GM12874 (cell line): ENCODE results near the gene MORN1.

Experiments
- CTCF ChIP-seq: IDR thresholded peaks from 2 replicates; pipeline ENCODE4 v1.5.1; 2011; ENCODE audit warnings: low read depth, mild to moderate bottlenecking, control low read depth, low read length, moderate library complexity; ENCODE audit not compliant: insufficient read depth

MORN1 gene

GRCh38 chr1:2326524-2326923 is 64.8 kb downstream of the MORN1 start:
- no peak for TF ChIP-seq CTCF

- no peak for TF ChIP-seq CTCF
Measured at GRCh38 chr1:2324553-2325366, 66.6 kb downstream of the MORN1 start.

GRCh38 chr1:2323451-2323974 is 67.8 kb downstream of the MORN1 start:
- no peak for TF ChIP-seq CTCF

- no peak for TF ChIP-seq CTCF
Measured at GRCh38 chr1:2322581-2323211, 68.7 kb downstream of the MORN1 start.

GRCh38 chr1:2322065-2322571 is 69.2 kb downstream of the MORN1 start:
- TF ChIP-seq CTCF, result no peak

GRCh38 chr1:2320760-2321667 is 70.3 kb downstream of the MORN1 start:
- no peak for TF ChIP-seq CTCF
